ENCODE data around the gene PRR5L. TPM values are rescaled to one million over a fixed set of nuclear protein-coding genes. Genes with fewer than 3 reads are reported as not detected.

PRR5L gene
- polyA plus RNA-seq, 1 of the 3 experiments (the other 2 are of a cell fraction): 0.46 TPM

- Histone ChIP-seq H3K27me3 (ENCODE audit: insufficient read depth) (no peaks in the 10 kb centered on the region; the same call in 1 of the 2 replicates), H3K79me2 (ENCODE audit: insufficient read depth) (no peaks in the 10 kb centered on the region), H3F3A (replicated peaks; ENCODE audit: insufficient read depth) (no peaks in the 10 kb centered on the region), H3K9ac (no peak overlapping the region), H4K20me1 (ENCODE audit: insufficient read depth) (no peaks in the 10 kb centered on the region), H3K4me1 (ENCODE audit: control insufficient read depth in 1 of 2, insufficient read depth in 2 of 2, low read depth in 1 of 2, low read length in 1 of 2) (no peaks in the 10 kb centered on the region), H3K9me2 (no peaks in the 10 kb centered on the region), H3K27ac (ENCODE audit: low read depth in 2 of 2, low read length in 1 of 2) (no peak overlapping the region), H3K9me3 (no peaks in the 10 kb centered on the region), H3K36me3 (replicated peaks in 1 of 2; ENCODE audit: control insufficient read depth in 1 of 2, insufficient read depth in 2 of 2, low read length in 1 of 2) (no peaks in the 10 kb centered on the region), H3K4me3 (ENCODE audit: low read depth in 2 of 2, low read length in 1 of 2) (no peak overlapping the region), H2AFZ (ENCODE audit: low read depth) (no peak overlapping the region), H3K4me2 (no peak overlapping the region)
- no peak for DNase-seq
- ChIA-PET CTCF (no interaction called here), POLR2A (interaction anchor here (0.7 kb wide), 1 partner anchor 1716 kb away, joined by 3 read pairs; no protein-coding TSS in a partner anchor)
- TF ChIP-seq NRF1 (IDR thresholded peaks at IDR 0.05; ENCODE audit: low read depth, low read length): no peak
- TF ChIP-seq CHD2 (IDR thresholded peaks at IDR 0.05; ENCODE audit: low read length, partially characterized antibody): no peak
- no peak for TF ChIP-seq MEF2A (IDR thresholded peaks at IDR 0.05; ENCODE audit: borderline replicate concordance, low read depth)
- TF ChIP-seq RXRA (IDR thresholded peaks at IDR 0.05; ENCODE audit: borderline replicate concordance, low read depth): no peak
- TF ChIP-seq YY1 (IDR thresholded peaks at IDR 0.05; ENCODE audit: low read depth): no peak
- TF ChIP-seq CTCF (IDR thresholded peaks at IDR 0.05): no peak
- TF ChIP-seq, protein P1, sequence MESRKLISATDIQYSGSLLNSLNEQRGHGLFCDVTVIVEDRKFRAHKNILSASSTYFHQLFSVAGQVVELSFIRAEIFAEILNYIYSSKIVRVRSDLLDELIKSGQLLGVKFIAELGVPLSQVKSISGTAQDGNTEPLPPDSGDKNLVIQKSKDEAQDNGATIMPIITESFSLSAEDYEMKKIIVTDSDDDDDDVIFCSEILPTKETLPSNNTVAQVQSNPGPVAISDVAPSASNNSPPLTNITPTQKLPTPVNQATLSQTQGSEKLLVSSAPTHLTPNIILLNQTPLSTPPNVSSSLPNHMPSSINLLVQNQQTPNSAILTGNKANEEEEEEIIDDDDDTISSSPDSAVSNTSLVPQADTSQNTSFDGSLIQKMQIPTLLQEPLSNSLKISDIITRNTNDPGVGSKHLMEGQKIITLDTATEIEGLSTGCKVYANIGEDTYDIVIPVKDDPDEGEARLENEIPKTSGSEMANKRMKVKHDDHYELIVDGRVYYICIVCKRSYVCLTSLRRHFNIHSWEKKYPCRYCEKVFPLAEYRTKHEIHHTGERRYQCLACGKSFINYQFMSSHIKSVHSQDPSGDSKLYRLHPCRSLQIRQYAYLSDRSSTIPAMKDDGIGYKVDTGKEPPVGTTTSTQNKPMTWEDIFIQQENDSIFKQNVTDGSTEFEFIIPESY (IDR thresholded peaks at IDR 0.05; ENCODE audit: borderline replicate concordance, low read depth): no peak
- TF ChIP-seq POLR2AphosphoS5 (IDR thresholded peaks at IDR 0.05; ENCODE audit: low read depth, low read length): no peak
- TF ChIP-seq JUND (IDR thresholded peaks at IDR 0.05): no peak
- no peak for TF ChIP-seq RCOR1 (IDR thresholded peaks at IDR 0.05; ENCODE audit: low read length)
- TF ChIP-seq TCF12 (IDR thresholded peaks at IDR 0.05): no peak
- no peak for TF ChIP-seq FOXM1 (IDR thresholded peaks at IDR 0.05; ENCODE audit: low read depth)
- no peak for TF ChIP-seq GABPA (IDR thresholded peaks at IDR 0.05; ENCODE audit: low read depth)
- no peak for TF ChIP-seq TEAD4 (IDR thresholded peaks at IDR 0.05; ENCODE audit: borderline replicate concordance, insufficient read depth)
- no peak for TF ChIP-seq FOSL2 (IDR thresholded peaks at IDR 0.05; ENCODE audit: borderline replicate concordance, low read depth)
- no peak for TF ChIP-seq ELF1 (IDR thresholded peaks at IDR 0.05)
- no peak for TF ChIP-seq NFIC (IDR thresholded peaks at IDR 0.05; ENCODE audit: borderline replicate concordance)
- TF ChIP-seq, protein P2, sequence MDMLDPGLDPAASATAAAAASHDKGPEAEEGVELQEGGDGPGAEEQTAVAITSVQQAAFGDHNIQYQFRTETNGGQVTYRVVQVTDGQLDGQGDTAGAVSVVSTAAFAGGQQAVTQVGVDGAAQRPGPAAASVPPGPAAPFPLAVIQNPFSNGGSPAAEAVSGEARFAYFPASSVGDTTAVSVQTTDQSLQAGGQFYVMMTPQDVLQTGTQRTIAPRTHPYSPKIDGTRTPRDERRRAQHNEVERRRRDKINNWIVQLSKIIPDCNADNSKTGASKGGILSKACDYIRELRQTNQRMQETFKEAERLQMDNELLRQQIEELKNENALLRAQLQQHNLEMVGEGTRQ (IDR thresholded peaks at IDR 0.05; ENCODE audit: borderline replicate concordance, low read depth, low read length): no peak
- TF ChIP-seq, protein P3, sequence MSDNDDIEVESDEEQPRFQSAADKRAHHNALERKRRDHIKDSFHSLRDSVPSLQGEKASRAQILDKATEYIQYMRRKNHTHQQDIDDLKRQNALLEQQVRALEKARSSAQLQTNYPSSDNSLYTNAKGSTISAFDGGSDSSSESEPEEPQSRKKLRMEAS (IDR thresholded peaks at IDR 0.05; ENCODE audit: low read depth): no peak
- TF ChIP-seq, protein P4, sequence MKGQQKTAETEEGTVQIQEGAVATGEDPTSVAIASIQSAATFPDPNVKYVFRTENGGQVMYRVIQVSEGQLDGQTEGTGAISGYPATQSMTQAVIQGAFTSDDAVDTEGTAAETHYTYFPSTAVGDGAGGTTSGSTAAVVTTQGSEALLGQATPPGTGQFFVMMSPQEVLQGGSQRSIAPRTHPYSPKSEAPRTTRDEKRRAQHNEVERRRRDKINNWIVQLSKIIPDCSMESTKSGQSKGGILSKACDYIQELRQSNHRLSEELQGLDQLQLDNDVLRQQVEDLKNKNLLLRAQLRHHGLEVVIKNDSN (IDR thresholded peaks at IDR 0.05; ENCODE audit: borderline replicate concordance, low read depth): no peak
- WGBS (ENCODE audit: low lambda C conversion rate): 53% methylated on average over 5 of the region's 5 CpGs
These were observed 50.7 kb downstream of the PRR5L start for GRCh38 chr11:36346562-36347383.

Measured in SK-N-SH (cell line).